AG08396 (cell line): ENCODE data around the gene KIF23.

ENCODE experiments used
- DNase-seq: peaks from one replicate; pipeline ENCODE4 v3.0.0; 2012; ENCODE audit warnings: low spot score, mixed read lengths

The KIF23 gene

DNA sequence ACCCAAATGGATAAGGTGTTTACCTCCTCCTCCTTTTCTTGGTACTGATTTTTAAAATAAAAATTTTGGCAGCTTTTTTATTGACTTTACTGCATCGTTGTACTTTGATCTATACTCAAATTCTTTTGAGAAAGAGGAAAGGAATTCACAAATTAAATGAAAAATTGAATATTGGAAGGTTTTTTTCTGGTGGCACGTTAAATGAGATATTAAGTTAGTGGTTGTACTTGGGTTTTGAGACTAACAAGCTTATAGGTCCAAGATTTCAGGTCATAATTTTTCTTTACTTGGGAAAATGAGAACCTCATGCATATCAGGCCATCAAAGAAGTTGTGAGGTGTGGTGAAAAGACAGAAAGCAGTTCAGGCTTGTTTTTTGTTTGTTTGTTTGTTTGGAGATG is 52.6 kb downstream of the KIF23 start:
- DNase-seq = no peak

DNA sequence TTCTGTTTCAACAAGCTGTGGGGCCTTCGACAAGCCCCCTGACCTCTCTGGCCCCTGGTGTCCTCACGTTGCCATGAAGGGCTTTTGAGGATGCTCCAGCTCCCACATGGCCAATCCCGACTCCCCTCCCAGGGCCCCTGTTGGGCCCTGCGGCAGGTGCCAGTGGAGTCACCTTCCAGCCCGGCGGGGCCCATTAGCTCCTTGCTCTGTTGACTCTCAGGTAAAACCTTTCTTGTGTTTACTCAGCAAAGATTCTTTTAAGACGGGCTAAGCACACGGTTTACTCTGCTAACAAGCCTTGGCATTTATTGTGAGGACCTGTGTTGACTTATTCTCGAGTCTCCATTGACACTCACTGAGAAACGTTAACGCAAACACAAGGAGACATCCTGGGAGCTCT is 53.5 kb downstream of the KIF23 start:
- no peak for DNase-seq

DNA sequence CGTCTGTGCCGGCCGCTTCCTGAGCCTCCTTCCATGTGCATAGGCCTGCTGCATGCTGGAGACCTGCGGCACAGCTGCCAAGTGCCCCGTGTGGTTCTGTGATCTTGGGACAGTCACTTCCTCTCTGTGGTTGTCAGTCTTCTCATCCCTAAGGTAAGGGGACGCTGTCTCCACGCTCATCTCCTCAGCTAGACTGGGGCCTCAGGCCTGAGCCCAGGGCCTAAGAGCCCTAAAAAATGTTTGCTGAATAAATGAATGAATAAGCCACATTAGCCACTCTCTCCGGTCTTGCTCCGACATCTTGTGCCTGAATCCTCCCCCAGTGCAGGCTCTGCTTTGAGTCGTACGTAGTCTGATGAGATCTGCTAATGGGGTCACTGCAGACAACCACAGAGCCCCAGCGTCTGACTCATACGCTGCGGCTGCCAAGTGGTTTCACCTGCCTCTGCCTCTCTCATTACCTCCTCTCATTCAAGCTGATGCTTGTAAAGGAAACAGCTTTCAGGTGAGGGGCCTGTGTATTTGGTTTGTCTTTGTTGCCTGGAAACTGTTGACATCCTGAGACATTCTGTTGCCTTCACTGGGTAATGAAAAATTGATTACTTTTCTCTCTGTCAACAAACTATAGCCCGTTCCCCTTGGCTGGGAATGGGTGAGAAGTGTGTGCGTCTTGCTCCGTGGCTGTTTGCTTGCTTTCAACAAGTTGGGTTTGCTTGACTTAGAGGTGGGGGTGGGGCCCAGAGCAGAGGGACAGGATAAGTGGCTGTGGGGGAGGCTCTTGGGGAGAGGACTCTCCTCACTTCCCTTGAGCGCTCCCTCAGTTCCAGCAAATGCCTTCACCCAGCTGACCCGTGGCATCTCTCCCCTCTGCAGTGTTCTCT is 54.3 kb downstream of the KIF23 start:
- DNase-seq = no peak

DNA sequence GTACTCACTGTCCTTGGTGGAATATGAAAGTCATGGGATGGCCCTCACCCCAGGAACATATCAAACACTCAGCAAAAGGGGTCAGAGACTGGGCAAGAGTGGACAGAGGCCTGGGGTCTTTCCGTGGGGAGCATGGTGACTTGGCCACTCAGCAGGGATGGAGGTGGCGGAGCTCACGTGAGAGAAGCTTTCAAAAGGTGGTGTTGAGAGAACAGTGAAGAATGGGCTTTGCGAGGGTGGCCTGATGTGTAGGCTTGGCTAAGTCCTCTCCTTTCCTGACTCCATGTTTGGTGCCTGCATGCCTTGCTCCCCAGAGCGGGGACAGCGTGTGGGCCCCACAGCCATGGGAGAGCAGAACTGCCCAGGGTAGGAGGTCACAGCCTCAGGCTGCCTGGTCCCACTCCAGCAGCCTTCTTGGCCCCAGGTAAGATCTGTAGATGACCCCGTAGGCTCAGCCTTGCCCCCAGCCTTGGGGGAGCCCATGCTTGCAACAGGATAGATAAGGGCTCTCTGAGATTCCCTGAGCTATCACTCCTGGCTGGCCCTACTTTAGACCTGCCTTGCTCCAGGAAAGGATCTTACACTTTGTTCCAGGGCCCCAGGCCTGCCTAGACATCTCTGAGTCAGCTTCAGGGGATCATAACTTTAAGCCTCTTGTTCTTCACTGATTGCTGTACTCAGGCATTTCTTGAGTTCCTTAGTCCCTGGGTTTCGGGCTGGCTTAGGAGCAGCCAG is 55.5 kb downstream of the KIF23 start:
- DNase-seq = no peak

DNA sequence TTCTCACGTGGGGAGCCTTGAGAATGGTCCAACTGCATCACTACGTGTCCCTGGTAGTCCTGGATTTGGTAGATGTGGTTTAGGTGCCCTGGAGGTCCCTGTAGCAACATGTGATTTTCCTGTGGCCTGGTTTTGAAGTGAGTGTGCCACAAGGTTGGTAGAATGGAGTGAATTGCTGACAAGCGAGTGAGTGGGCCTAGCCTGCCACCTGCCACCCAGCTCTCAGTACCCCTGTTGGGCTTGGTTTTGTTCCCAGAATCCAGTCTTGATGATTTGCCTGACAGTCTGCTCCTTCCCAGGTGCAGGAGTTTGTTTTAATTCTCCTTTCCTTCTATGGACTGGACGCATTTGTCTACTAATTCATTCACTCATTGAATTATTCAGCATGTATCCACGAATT is 57.9 kb downstream of the KIF23 start:
- DNase-seq = no peak

DNA sequence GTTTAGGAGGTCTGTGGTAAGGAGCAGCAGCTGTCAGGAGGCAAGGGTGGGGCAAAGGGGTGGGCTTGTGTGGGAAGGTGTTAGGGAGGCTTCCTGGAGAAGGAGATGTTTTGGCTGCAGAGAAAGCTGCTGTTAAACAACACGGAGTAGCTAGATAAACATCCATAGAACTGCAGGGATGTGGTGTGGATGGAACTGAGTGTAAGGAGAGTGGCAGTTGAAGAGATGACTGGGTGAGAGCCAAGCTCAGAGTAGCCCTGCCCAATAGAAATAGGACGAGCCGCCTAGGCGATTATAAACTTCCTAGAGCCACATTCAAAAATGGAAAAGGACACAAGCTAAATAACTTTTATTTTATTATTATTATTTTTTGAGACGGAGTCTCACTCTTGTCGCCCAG is 58.4 kb downstream of the KIF23 start:
- DNase-seq = no peak

DNA sequence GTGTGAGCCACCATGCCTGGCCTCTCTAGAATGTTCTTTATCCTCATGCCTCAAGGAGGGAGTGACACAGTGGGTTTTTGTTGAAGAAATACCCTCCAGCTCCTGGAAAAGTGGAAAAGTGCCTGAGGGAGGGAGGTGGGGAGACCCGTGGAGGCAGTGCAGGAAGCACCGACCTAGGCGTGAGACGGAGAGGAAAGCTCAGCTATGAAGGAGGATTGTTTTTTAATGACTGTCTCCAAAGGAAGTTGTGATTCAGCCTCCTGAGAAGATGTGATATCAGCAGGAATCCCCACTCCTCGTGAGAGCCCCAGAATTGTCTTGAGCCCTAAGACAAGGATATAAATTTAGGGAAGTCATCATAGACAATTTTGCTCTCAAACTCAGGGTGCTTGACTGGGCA is 60.1 kb downstream of the KIF23 start:
- no peak for DNase-seq

DNA sequence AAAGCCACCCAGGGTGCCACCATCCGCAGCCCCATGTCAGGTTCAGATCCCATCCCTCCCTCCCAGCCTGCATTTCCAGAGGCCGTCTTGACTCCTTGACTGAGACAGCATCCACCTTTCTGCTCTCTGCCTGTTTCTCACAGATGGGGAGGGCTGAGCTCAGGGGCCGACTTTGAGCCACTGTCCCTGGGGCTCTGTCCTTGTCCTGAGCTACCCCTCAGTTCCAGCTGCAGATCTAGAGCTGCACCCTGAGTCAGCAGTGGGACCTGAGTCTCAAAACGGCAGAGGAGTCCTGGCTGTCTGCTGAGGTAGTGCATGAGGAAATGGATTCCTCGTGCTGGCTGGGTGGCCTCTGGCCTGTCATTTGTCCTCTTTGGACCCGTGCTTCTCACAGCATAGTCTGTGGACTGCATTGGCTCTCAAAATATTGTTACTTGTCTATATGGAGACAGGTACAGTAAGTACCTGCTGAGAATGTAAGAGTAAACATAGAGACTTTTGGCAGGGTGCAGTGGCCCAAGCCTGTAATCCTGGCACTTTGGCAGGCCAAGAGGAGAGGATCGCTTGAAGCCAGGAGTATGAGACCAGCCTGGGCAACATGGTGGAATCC is 60.8 kb downstream of the KIF23 start:
- no peak for DNase-seq

DNA sequence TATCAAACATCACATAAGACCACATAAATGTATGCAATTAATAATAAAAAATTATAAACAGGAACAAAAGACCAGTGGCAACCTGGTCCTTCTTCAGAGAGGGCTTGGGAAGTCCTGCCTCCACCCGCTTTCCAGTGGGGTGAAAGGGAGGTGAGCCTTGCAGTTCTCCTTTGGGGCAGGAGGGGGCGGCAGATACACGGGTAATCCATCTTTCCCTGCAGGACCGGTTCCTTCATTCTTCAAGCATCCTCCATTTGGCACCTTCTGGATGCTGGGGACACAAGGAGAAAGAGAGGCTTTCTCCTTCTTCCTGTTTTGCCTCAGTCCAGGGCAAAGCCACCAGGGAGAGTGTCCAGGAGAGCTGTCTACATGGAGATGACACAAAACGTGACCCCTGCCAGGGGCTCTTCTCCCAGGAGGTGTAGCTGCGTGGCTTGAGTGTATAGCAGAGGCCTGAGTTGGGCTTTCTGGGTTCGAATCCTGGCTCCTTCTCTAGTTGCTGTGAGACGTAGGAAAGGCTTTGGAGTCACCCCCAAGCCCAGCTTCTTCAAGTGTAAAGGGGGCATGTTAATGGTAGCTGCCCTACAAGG is 61.7 kb downstream of the KIF23 start:
- DNase-seq = peak; percentile 80

DNA sequence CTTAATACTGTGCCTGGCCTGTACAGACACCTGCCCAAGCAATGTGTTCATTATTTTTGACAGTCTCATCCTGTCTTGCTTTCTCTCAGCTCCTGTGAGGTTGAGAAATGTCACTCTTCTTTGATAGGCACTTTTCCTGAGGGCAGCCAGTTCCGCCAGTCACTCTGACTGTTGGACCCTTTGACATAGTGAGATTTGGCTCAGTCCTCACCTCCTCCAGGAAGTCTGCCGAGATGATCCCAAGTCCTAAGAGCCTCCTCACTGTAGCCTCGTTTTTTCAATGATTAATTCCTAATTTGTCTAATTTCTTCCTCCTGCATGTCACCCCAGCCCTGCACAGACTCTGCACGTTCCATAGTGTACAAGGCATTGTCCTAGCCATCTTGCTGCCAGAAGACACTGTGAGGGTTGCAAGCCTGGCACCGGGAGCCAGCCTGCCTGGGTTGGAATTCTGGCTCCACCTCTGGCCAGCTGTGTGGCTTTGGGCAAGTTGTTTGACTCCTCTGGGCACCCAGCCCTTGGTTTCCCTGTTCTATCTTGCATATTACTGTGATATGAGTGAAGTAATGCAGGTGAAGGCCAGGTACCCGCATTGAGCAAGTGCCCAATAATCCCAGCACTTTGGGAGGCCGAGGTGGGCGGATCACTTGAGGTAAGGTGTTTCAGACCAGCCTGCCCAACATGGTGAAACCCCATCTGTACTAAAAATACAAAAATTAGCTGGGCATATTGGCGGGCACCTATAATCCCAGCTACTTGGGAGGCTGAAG is 62.7 kb downstream of the KIF23 start:
- DNase-seq = no peak

DNA sequence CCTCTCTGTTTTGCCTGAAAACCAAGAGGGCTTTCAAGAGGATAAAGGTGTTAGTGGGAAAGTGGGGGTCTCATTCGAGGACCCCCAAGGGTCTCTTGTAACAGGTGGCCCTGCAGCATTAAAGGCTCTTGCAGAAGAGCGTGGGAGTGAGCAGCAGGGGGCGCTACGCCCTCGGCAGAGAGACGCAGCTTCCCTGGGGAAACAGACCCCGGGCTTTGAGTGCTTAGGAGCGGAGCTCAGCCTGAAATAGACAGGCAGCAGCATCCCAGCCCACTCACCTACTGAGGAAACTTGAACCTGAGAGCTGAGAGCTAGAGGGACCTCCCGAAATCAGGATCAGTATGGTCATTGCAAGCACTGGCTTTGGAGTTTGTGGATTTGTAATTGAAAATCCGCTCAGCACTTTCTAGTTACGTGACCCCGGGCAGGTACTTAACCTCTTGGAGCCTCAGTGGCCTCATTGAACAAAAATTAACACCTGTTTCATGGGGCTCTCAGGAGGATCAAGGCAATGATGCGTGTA is 64.2 kb downstream of the KIF23 start:
- peak; percentile 41 for DNase-seq

DNA sequence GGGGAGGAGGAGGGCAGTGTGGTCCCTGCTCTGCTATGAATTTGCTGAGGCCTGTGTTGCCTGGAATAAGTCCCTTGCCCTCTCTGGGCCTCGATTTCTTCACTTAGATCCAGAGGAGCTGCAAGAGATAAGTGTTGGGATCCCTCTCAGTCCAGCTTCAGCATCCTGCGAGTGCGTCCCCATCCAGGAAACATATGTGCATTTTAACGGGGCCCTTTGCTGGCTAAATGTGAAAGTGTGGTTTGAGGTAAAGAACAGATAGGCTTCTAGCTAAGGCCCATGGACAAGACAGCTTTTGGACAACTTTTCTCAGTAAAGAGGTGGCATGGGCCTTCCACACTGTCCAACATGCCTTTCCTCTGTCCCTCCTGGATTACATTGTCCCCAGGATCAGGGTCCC is 64.9 kb downstream of the KIF23 start:
- no peak for DNase-seq

DNA sequence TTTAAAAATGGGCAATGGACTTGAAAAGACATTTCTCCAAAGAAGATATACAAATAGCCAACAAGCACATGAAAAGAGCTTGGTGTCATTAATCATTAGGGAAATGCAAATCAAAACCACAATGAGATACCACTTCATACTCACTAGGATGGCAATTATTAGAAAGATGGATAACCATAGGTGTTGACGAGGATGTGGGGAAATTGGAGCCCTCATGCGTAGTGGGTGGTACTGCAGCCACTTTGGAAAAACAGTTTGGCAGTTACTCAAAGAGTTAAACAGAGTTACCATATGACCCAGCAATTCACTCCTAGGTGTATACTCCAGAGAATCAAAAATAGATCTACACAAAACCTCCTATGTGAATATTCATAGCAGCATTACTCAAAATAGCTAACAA is 65.8 kb downstream of the KIF23 start:
- no peak for DNase-seq

DNA sequence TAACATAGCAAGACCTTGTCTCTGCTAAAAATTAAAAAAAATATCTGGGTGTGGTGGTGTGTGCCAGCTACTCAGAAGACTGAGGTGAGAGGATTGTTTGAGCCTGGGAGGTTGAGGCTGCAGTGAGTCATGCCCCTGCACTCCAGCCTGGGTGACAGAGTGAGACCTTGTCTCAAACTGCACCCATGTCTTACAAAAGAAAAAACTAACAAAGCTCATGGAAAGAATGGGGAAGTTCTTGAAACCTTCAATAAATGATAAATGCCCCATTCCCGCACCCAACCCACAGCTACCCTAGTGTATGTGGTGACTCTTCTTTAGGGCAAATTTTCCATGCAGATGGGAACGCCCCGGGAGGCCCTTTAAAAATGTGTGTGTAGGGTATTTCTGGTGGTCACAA is 66.8 kb downstream of the KIF23 start:
- no peak for DNase-seq

DNA sequence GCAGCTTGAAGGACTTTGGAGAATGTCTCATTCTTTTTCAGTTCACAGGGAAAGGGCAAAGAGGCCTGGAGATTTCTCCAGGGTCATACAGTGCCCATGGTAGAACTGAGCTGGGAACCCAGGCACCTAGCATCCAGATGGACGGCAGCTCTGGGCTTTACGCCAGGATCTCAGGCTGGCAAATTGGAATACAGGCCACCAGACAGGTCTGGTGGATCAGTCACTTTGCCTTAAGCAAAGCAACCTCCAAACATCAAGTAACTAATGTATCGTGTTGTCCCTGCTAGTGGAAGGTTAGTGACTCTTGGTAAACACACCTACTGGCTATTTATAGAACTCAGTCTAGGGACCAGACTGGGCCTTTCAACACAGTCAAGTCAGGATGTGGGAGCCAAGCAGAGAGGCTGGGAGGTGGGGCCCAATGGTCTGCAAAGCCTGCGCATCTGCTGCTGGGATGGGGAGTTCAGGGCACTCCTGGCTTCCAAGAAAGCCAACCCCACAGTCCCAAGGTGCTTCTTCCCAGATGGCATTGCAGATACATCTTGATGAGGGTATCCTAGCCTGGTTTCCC is 68.6 kb downstream of the KIF23 start:
- no peak for DNase-seq

DNA sequence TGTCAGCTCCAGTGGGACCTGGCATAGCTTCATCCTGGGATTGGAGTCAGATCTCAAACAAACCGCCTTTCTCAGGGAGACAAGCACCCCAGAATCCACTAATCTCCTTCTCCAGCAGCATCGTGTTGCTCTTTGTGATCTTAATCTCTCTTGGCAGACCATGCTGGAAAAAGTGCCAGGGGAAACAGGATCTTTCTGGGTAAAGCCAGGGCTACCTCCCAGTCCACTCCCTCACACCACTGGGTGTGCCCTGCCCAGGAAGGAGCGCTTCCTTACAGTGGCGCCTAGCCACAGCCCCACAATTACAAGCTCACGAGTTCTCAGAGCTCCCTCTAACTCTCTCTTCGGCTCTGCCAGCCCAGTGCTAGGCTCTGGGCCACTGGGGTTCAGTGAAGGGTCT is 70.7 kb downstream of the KIF23 start:
- no peak for DNase-seq

DNA sequence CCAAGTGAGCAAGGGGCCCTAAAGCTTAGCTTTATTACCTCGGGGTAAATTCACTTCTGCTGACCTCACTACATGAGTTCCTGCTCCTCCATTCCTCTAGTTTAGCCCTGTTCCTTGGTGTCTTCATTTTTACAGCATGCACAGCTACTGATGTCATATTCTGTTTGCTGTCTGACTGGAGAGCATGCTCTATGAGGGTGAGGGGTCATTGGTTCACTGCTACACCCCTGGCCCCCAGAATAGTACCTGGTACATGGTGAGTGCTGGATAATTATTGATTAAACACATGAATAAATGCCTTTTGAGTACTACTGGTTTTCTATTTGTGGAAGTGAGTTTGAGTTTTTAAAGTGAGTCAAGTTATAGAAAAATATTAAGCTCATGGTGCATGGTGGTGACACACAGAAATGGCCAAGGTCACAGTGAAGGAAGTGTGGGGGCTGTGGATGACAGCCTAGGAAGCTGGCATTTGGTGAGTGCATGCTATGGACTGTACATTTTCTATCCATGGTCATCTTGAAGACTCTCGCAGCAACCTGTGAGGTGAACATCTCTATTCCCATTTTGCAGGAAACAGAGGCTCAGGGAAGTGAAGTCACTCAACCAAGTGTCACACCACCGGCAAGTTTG is 72.4 kb downstream of the KIF23 start:
- DNase-seq = no peak

DNA sequence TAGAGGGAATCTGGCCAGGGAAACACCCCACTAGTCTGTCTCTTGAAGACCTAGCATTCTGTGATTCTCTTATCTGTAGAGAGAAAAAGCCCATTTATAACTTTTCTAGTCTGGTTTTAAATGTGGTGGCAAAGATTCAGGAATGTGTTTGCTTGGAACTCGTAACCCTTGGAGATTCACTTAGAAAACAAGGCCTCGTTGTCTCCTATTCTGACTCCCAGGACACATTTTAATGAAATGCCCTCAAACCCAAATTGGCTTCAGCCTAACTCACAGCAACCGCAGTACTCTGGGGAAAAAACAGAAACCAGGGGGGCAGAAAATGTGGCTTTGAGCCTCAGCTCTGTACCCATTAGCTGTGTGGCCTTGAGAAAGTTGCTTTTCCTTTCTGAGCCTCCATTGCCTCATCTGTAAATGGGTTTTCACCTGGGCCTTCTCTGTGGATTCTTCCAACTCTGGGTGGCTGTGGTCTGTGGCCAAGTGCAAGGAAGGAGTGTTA is 75.0 kb downstream of the KIF23 start:
- no peak for DNase-seq

DNA sequence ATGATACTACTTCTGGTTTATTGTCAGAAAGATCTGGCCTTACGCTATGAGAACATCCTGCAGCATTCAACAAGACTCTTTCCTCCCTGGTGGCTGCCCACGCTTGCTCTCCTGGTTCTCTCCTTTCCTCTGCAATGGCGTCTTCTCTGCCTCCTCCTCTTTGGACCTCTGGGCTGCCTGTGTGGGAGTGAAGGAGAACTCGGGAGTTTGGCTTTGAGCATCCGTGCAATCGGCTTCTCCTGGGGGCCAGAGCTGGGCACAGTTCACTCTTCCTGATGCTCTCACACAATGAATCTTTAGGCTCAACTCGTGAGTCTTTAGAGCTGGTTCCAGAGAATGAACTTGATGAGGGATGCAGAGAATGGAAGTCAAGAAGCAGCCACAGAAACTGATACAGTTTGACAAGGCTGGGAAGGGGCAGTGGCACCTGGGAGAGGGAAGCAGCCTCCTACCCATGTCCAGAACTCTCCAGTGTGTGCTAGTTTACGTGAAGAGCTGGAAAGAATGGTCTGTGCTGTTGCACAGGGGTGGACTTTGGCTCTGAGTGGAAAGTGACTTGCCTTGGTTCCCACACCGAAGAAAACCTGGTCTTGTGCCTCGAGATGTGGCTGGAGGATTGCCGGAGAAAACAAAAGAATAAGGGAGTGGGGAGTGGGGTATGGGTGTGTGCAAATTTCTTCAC is 76.3 kb downstream of the KIF23 start:
- DNase-seq = no peak

DNA sequence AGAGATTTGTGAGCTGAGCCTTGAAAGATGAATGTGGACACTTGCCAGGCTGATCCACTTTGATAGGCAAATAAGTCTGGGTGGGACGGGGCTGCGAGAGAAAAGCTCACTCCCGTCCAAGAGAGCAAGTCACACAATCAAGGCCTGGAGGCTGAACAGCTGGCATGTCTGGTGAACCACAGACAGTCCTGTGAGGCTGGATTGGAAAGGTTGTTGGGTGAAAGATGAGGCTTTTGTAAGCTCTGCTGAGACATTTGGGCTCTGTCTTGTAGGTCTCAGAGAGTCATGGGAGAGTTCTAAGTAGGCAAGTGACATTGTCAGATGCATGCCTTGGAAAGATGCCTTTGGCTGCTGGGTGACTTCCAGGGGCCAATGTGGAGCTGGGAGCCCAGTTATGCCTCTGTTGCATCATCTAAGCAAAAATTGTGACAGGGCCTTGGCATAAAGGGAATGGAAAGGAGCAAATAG is 76.9 kb downstream of the KIF23 start:
- DNase-seq = no peak
